Pancreas (tissue), 10 donors: ENCODE measurements around the gene PROC. TPM values are rescaled to one million over a fixed set of nuclear protein-coding genes. Genes with fewer than 3 reads are reported as not detected.

ENCODE experiments used
- ATAC-seq, 4 donors: fragments of 200-7000 bp; cut with Tn5 transposase; one replicate each; pipeline versions ENCODE4 v1.8.0 to v1.9.1; 2020; ENCODE audit warnings: mild to moderate bottlenecking in 4 of 4, moderate library complexity in 4 of 4
- DNase-seq, 6 donors: peaks; one replicate each; pipeline ENCODE4 v3.0.0-alpha.2; 2020
- FAIRE-seq: peaks from 2 replicates; lab custom pipeline; 2012; peaks lifted over from hg19 to GRCh38; lab: Jason Lieb, UNC
- H3K27ac ChIP-seq, 4 donors: fragments of 200-600 bp; sonication (generic); 1 replicate in 3 of 4; 2 replicates in 1 of 4; pipeline versions ENCODE4 v1.5.0 to v1.8.0; 2020
- H3K27me3 ChIP-seq, 4 donors: fragments of 200-600 bp; one replicate each; pipeline ENCODE4 v1.8.0; 2021
- H3K36me3 ChIP-seq, 3 donors: fragments of 200-600 bp; sonication (generic) in 1 of 3; one replicate each; pipeline versions ENCODE4 v1.5.0 to v1.8.0; 2020 to 2021
- H3K4me1 ChIP-seq, 3 donors: fragments of 200-600 bp; one replicate each; pipeline ENCODE4 v1.8.0; 2021
- H3K4me3 ChIP-seq, 4 donors: fragments of 200-600 bp; sonication (generic) in 2 of 4; one replicate each; pipeline versions ENCODE4 v1.5.0 to v1.8.0; 2020 to 2021
- H3K9me3 ChIP-seq, 4 donors: fragments of 200-600 bp; one replicate each; pipeline ENCODE4 v1.8.0; 2021
- WGBS, 2 donors: extraction: QIAGEN DNeasy Blood & Tissue Kit; methylation state at CpG; one replicate each; pipeline ENCODE4 v1.1.7; 2013; 5-methylcytosine and 5-hydroxymethylcytosine counted together
- intact Hi-C, 3 donors: fragments of 100-400 bp; cut with DNase I; formaldehyde crosslinking; loops; one replicate each; pipeline versions ENCODE4 v1.11.1 to v1.14.2; 2022
- polyA plus RNA-seq, 2 donors: library from polyadenylated mRNA; stranded (reverse); fragments of 200-250 nt; gene quantifications; one replicate each; pipeline ENCODE4 v1.2.3, GENCODE V29; 2013
- total RNA-seq, 6 donors: library from RNA; stranded (reverse); fragmentation: NEBNext Ultra II Directional in 4 of 6; extraction: Animal tissue kit (Norgen Biotek cat#: 25700) in 4 of 6; gene quantifications; one replicate each; pipeline versions ENCODE4 v1.2.1 to v1.2.4, GENCODE V29; 2021 to 2023
- TF ChIP-seq, protein P1 (sequence below), 4 donors: fragments of 200-600 bp; sonication (generic) in 3 of 4; IDR thresholded peaks; one replicate each; pipeline versions ENCODE4 v1.5.0 to v1.8.0; 2021; ENCODE audit warnings: antibody characterized with exemption in 4 of 4
- donor health status: healthy with polysubstance abuse.
- donor health status: DM: no; HTN: no; CAD: no; lungs with moderate emphysema.
- donor health status: DM: no; HTN: no; CAD: no.
- donor health status: control.
- donor health status: control.
- donor health status: Bipolar disorder and iron deficiency.
- donor health status: DM: yes; HTN: yes; CAD: no.
- donor health status: DM: no; HTN: no; CAD: no.
- donor health status: DM: no; HTN: no; CAD: no.
- donor health status: DM: yes; HTN: yes; CAD: no.

Gene PROC
- total and polyA plus RNA-seq, 8 donors = 0.26 to 3.2 (median 0.86) TPM; not detected in 3

DNA sequence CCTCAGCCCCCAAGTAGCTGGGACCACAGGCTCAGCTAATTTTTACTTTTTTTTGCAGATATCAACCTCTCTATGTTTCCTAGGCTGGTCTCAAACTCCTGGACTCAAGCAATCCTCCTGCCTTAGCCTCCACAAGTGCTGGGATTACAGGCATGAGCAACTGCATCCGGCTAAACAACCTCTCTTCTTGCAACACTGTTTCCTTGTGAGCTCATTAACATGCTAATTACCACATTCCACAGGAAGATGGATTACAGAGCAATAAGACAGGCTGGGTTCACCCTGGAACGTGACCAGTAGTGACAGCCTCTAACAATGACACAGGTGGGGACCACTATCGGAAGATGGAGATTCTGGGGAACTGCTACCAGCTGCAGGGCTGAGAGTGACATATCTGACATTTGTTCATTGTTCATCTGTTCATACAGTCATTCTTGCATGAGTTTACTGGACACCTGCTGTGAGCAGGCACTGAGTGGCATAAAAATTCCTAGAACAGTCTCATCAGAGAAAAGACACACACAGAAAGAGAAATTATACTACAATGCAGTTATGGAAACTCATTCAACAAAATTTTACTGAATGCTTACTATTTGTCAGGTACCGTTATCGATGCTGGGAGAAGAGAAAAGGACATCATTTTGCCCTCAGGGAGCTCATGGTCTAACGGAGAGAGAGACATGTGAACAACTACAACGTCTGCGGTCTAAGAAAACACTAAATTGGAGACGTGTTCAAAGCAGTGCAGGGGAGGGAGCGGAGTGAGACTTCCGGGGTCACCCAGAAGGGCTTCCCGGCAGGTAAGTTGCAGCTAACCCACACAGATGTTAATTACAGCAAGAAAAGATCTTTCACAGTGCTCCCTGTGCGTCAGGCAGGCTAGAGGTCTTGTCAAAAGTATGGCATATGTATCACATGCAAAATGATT, 37.6 kb downstream of the PROC start:
- no peaks in the 10 kb centered on the region for H3K9me3 ChIP-seq
- ATAC-seq (no peak), FAIRE-seq (no peak), DNase-seq (no peak)
- WGBS, 2 donors = 81 to 82% methylated on average over 13 of the region's 13 CpGs
- no peaks in the 10 kb centered on the region for H3K27me3 ChIP-seq
- H3K4me1 ChIP-seq = peaks cover 4 to 17% (median 7%) of the 10 kb centered on the region in 3 donors
- TF ChIP-seq, protein P1, sequence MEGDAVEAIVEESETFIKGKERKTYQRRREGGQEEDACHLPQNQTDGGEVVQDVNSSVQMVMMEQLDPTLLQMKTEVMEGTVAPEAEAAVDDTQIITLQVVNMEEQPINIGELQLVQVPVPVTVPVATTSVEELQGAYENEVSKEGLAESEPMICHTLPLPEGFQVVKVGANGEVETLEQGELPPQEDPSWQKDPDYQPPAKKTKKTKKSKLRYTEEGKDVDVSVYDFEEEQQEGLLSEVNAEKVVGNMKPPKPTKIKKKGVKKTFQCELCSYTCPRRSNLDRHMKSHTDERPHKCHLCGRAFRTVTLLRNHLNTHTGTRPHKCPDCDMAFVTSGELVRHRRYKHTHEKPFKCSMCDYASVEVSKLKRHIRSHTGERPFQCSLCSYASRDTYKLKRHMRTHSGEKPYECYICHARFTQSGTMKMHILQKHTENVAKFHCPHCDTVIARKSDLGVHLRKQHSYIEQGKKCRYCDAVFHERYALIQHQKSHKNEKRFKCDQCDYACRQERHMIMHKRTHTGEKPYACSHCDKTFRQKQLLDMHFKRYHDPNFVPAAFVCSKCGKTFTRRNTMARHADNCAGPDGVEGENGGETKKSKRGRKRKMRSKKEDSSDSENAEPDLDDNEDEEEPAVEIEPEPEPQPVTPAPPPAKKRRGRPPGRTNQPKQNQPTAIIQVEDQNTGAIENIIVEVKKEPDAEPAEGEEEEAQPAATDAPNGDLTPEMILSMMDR (IDR thresholded peaks at IDR 0.05) = no peak
- peak overlapping the region in 3 of 4 donors; percentile 36 to 85 (median 81) for H3K27ac ChIP-seq
- no peak overlapping the region for H3K4me3 ChIP-seq
- intact Hi-C loops = no loop called here
- H3K36me3 ChIP-seq = no peaks in the 10 kb centered on the region

DNA sequence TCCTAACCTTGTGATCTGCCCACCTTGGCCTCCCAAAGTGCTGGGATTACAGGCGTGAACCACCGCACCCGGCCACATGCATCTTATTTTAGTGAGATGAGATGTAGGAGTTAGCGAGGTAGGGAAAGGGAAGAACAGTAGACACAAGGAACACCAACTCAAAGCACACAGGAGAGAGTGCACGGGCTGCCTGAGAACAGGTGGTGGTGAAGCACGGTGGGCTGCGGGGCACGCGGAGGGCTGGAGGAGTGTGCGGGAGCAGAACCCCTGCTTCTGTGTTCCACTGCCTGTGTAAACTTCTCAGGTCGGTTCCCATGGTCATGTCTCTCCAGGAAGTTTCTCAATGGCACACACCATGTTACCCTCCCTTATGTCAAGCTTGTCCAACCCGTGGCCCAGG, 38.7 kb downstream of the PROC start:
- peaks cover 4 to 17% (median 7%) of the 10 kb centered on the region in 3 donors for H3K4me1 ChIP-seq
- ATAC-seq (no peak), DNase-seq (no peak), FAIRE-seq (no peak)
- no peak overlapping the region for H3K4me3 ChIP-seq
- TF ChIP-seq, protein P1 (IDR thresholded peaks at IDR 0.05) = no peak
- H3K27ac ChIP-seq = no peak overlapping the region
- no peaks in the 10 kb centered on the region for H3K9me3 ChIP-seq
- H3K36me3 ChIP-seq = no peaks in the 10 kb centered on the region
- intact Hi-C loops = no loop called here
- WGBS, 2 donors = 93 to 95% methylated on average over 12 of the region's 12 CpGs
- no peaks in the 10 kb centered on the region for H3K27me3 ChIP-seq

DNA sequence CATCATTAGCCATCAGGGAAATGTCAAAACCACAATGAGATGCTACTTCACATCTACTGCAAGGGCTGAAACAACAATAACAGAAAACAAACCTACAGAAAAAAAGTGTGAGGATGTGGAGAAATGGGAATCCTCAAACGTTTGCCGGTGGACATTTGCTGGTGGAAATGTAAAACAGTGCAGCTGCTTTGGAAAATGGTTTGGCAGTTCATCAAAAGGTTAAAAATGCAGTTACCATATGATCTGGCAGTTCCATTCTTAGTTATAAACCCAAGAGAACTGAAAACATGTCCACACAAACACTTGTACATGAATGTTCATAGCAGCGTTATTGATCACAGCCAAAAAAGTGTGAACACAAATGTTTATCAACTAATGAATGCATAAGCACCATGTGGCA, 44.2 kb downstream of the PROC start:
- ATAC-seq = no peak
- no peaks in the 10 kb centered on the region for H3K4me1 ChIP-seq
- H3K4me3 ChIP-seq = no peak overlapping the region
- no peaks in the 10 kb centered on the region for H3K9me3 ChIP-seq
- FAIRE-seq = no peak
- intact Hi-C loops = no loop called here
- H3K36me3 ChIP-seq = no peaks in the 10 kb centered on the region
- H3K27ac ChIP-seq = no peak overlapping the region
- TF ChIP-seq, protein P1 (IDR thresholded peaks at IDR 0.05) = no peak
- no peak for DNase-seq
- H3K27me3 ChIP-seq = no peaks in the 10 kb centered on the region
- 69 to 78% methylated on average over 3 of the region's 3 CpGs for WGBS, 2 donors

DNA sequence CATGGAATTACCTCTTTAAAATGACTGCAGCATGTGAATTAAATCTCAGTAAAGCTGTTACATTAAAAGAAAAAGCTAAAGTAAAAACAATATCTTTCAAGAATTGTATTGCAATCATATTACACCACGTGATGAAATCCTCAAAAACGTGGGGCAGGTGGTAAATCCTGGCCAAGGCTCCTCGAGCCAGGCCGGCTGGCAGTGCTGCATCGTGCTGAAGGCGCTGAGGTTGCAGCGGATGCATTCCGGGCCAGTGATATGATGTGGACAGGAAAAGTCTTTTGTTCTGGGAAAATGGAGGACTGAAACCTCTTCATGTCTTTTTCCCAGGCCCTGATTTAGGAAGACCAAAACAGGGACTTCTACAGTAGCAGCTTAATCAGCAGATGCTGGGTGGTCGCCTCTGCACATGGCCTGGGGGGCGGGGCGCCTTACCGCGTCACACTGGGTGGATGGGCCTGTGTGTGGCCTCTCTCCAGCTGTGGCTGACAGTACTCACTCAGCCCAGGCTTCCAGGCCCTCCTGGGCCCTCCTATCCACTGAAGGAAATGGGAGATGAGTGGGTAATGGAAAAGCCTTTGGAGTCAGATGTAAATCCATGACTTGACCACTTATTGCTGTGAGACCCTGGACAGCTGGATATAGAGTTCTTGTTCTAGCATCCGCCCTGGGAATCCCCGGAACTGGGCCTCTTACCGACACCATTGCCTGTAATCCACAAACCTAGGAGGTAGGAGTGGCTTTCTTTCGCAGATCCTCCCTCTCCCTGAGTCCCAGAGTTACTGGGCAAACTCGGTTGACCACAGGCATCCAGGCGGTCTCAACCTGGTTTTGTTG, 45.1 kb downstream of the PROC start:
- intact Hi-C loops = no loop called here
- TF ChIP-seq, protein P1 (IDR thresholded peaks at IDR 0.05) = no peak
- Histone ChIP-seq H3K27me3 (no peaks in the 10 kb centered on the region), H3K36me3 (no peaks in the 10 kb centered on the region), H3K27ac (no peak overlapping the region), H3K4me1 (no peaks in the 10 kb centered on the region), H3K4me3 (no peak overlapping the region), H3K9me3 (no peaks in the 10 kb centered on the region)
- WGBS, 2 donors = 91 to 93% methylated on average over 19 of the region's 19 CpGs
- DNase-seq (peak in 1 of 6 donors; percentile 58), ATAC-seq (peak in 1 of 4 donors; percentile 23), FAIRE-seq (no peak)
